Thoracic aorta (tissue), 2 donors: Measurements from ENCODE around the gene CGB7. TPM values are rescaled to one million over a fixed set of nuclear protein-coding genes. Genes with fewer than 3 reads are reported as not detected.

Experiments used
- ATAC-seq: fragments of 150-250 bp; one replicate; pipeline ENCODE4 v1.8.0; 2017; ENCODE audit warnings: low read depth; ENCODE audit not compliant: insufficient number of reproducible peaks, low FRiP score
- DNase-seq: peaks from one replicate; pipeline ENCODE4 v3.0.0-alpha.2; 2020; ENCODE audit warnings: low spot score
- H3K27ac ChIP-seq, 2 donors: fragments of 200-600 bp; sonication (generic); 1 replicate in 1 of 2; 2 replicates in 1 of 2; pipeline ENCODE4 v1.5.1; 2016; ENCODE audit warnings: mild to moderate bottlenecking in 2 of 2, moderate library complexity in 2 of 2
- H3K27me3 ChIP-seq: fragments of 200-600 bp; sonication (generic); replicated peaks from 2 replicates; pipeline ENCODE4 v1.6.0; 2016; ENCODE audit warnings: mild to moderate bottlenecking; ENCODE audit not compliant: insufficient read depth
- H3K36me3 ChIP-seq: fragments of 200-600 bp; sonication (generic); one replicate; pipeline ENCODE4 v1.5.1; 2016
- H3K4me1 ChIP-seq, 2 donors: fragments of 200-600 bp; sonication (generic); 1 replicate in 1 of 2; 2 replicates in 1 of 2; pipeline versions ENCODE4 v1.5.1 to v1.6.0; 2016; ENCODE audit warnings: low read depth in 2 of 2, mild to moderate bottlenecking in 1 of 2; ENCODE audit not compliant: control insufficient read depth in 1 of 2
- H3K4me3 ChIP-seq: fragments of 200-600 bp; sonication (generic); 2 replicates; pipeline ENCODE4 v1.5.1; 2016; ENCODE audit warnings: mild to moderate bottlenecking
- H3K9me3 ChIP-seq: fragments of 200-600 bp; sonication (generic); 2 replicates; pipeline ENCODE4 v1.5.1; 2016
- CTCF ChIP-seq: fragments of 200-600 bp; sonication (generic); IDR thresholded peaks from one replicate; pipeline ENCODE4 v1.5.1; 2019; ENCODE audit warnings: antibody characterized with exemption
- total RNA-seq, 2 donors: library from RNA; depleted of rRNA; stranded (reverse); fragments of >200 nt; gene quantifications; one replicate each; pipeline versions ENCODE4 v1.1.0 to v1.2.3, GENCODE V29; 2016

The CGB7 gene
- total RNA-seq, 2 donors from 2014 or later, result not detected

DNA sequence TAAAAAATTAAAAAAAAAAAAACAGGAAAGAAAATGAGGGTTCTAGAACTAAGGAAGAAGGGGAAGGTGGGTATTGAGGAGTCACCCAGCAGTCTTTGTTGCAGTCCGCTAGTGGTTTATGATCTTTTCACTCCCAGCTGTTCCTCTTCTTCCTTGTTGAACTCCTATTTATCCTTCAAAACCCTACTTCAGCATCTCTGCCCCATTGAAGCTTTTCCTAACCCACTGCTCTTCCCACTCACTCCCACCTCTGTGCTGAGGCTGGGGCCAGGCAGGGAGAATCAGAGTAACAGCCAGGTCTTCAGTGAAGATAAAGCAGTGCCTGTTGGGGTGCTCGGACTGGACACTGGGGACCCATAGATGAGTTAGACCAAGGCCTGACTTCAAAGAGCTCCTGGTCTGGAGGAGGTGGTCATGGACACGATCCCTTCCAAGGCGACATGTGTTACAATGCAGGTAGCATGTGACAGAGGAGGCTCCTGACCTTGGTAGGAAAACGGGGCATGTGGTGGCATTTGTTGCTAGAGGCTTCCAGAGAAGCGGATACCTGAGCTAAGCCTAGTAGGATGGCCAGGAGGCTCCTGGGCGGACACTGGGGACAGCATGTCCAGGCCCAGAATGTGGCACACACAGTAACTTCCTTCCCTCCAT is 52.5 kb downstream of the CGB7 start:
- Histone ChIP-seq H3K27ac (no peak overlapping the region), H3K9me3 (no peaks in the 10 kb centered on the region), H3K27me3 (no peaks in the 10 kb centered on the region), H3K36me3 (peaks cover 38% of the 10 kb centered on the region), H3K4me3 (no peak overlapping the region), H3K4me1 (no peaks in the 10 kb centered on the region)
- DNase-seq (no peak), ATAC-seq (no peak)
- no peak for TF ChIP-seq CTCF

Other genes starting within 250 kb of the CGB7 start
- gene BCAT2, start 246.7 kb downstream of the CGB7 start, total RNA-seq, result 10 to 100 TPM; 26.5 to 38.4 TPM
- 10 to 100 TPM; 10.2 to 16.8 TPM for gene HSD17B14, start 221.3 kb downstream of the CGB7 start, total RNA-seq
- 10 to 100 TPM; 45.1 to 45.2 TPM for gene PLEKHA4, start 189.1 kb downstream of the CGB7 start, total RNA-seq
- gene PPP1R15A, start 185.3 kb downstream of the CGB7 start, total RNA-seq, result 100 to 1,000 TPM; 108 to 139 TPM
- under 1 TPM; 0.27 to 0.78 TPM for gene TULP2, start 159.0 kb downstream of the CGB7 start, total RNA-seq
- 100 to 1,000 TPM; 415 to 671 TPM for gene NUCB1, start 157.4 kb downstream of the CGB7 start, total RNA-seq
- gene DHDH, start 124.0 kb downstream of the CGB7 start, total RNA-seq, result 1 to 10 TPM in 1 of 2 donors, not detected in 1; 3.7 TPM
- gene BAX, start 102.9 kb downstream of the CGB7 start, total RNA-seq, result 100 to 1,000 TPM in 1 of 2 donors, 10 to 100 TPM in 1; 53.1 to 104 TPM
- 1,000 to 10,000 TPM; 3,403 to 7,108 TPM for gene FTL, start 92.4 kb downstream of the CGB7 start, total RNA-seq
- gene GYS1, start 64.4 kb downstream of the CGB7 start, total RNA-seq, result 10 to 100 TPM; 30.1 to 44.4 TPM
- 10 to 100 TPM; 51.6 to 52.3 TPM for gene RUVBL2, start 63.9 kb downstream of the CGB7 start, total RNA-seq
- not detected for gene LHB, start 40.7 kb downstream of the CGB7 start, total RNA-seq
- gene CGB3, start 33.4 kb downstream of the CGB7 start, total RNA-seq, result not detected
- not detected for gene CGB2, start 25.9 kb downstream of the CGB7 start, total RNA-seq
- gene CGB1, start 20.9 kb downstream of the CGB7 start, total RNA-seq, result not detected
- not detected for gene CGB5, start 13.9 kb downstream of the CGB7 start, total RNA-seq
- gene CGB8, start 8.6 kb downstream of the CGB7 start, total RNA-seq, result not detected
- gene NTF4, start 7.1 kb upstream of the CGB7 start, total RNA-seq, result not detected
- gene KCNA7, start 14.9 kb upstream of the CGB7 start, total RNA-seq, result not detected
- gene SNRNP70, start 27.7 kb upstream of the CGB7 start, total RNA-seq, result 100 to 1,000 TPM; 339 to 438 TPM
- 10 to 100 TPM in 1 of 2 donors, not detected in 1; 19.8 TPM for gene LIN7B, start 56.6 kb upstream of the CGB7 start, total RNA-seq
- gene C19orf73, start 61.4 kb upstream of the CGB7 start, total RNA-seq, result not detected
- 1 to 10 TPM; 2.7 to 5.0 TPM for gene PPFIA3, start 61.8 kb upstream of the CGB7 start, total RNA-seq
- 1 to 10 TPM; 2.2 to 6.5 TPM for gene HRC, start 97.6 kb upstream of the CGB7 start, total RNA-seq
- gene TRPM4, start 100.0 kb upstream of the CGB7 start, total RNA-seq, result 10 to 100 TPM; 48.3 to 65.9 TPM